Cardiac muscle cell (in vitro differentiated cells and primary cell): ENCODE results near the gene ELN. TPM values are rescaled to one million over a fixed set of nuclear protein-coding genes. Genes with fewer than 3 reads are reported as not detected.

Experiments used
- DNase-seq, 2 donors: peaks; one replicate each; pipeline versions ENCODE4 v3.0.0 to v3.0.0-alpha.2; 2010 to 2017; ENCODE audit warnings: low read depth in 1 of 2, low spot score in 1 of 2
- H3K27ac ChIP-seq: fragments of 200-600 bp; sonication (generic); 2 replicates; pipeline ENCODE4 v1.5.1; 2016
- H3K27me3 ChIP-seq: fragments of 200-600 bp; sonication (generic); 2 replicates; pipeline ENCODE4 v1.6.0; 2016; ENCODE audit warnings: control low read depth
- H3K36me3 ChIP-seq: fragments of 200-600 bp; sonication (generic); 2 replicates; pipeline ENCODE4 v1.5.1; 2016; ENCODE audit warnings: control low read depth
- H3K4me1 ChIP-seq: fragments of 200-600 bp; sonication (generic); 2 replicates; pipeline ENCODE4 v1.8.1; 2017; ENCODE audit warnings: low read depth, mild to moderate bottlenecking, mixed run types
- H3K4me3 ChIP-seq: fragments of 200-600 bp; sonication (generic); 2 replicates; pipeline ENCODE4 v1.5.1; 2016; ENCODE audit warnings: mild to moderate bottlenecking
- H3K9me3 ChIP-seq: fragments of 200-600 bp; sonication (generic); 2 replicates; pipeline ENCODE4 v1.5.1; 2017; ENCODE audit warnings: low read depth, mild to moderate bottlenecking, control low read depth
- polyA plus RNA-seq: library from polyadenylated mRNA; unstranded; fragments of >200 nt; fragmentation: Nextera tagmentation; extraction: Ambion mirVana; gene quantifications from 2 replicates; pipeline ENCODE4 v1.2.1, GENCODE V29; 2016
- total RNA-seq: library from RNA; depleted of rRNA; stranded (reverse); fragments of >200 nt; gene quantifications from 2 replicates; pipeline ENCODE4 v1.2.3, GENCODE V29; 2016
- TF ChIP-seq, protein P1 (sequence below): IDR thresholded peaks from 2 replicates; pipeline ENCODE4 v1.5.1; 2012; ENCODE audit warnings: low read depth, mild to moderate bottlenecking, low read length

ELN gene
- total and polyA plus RNA-seq, 2 experiments from 2014 or later = 0.77 TPM; not detected in 1

DNA sequence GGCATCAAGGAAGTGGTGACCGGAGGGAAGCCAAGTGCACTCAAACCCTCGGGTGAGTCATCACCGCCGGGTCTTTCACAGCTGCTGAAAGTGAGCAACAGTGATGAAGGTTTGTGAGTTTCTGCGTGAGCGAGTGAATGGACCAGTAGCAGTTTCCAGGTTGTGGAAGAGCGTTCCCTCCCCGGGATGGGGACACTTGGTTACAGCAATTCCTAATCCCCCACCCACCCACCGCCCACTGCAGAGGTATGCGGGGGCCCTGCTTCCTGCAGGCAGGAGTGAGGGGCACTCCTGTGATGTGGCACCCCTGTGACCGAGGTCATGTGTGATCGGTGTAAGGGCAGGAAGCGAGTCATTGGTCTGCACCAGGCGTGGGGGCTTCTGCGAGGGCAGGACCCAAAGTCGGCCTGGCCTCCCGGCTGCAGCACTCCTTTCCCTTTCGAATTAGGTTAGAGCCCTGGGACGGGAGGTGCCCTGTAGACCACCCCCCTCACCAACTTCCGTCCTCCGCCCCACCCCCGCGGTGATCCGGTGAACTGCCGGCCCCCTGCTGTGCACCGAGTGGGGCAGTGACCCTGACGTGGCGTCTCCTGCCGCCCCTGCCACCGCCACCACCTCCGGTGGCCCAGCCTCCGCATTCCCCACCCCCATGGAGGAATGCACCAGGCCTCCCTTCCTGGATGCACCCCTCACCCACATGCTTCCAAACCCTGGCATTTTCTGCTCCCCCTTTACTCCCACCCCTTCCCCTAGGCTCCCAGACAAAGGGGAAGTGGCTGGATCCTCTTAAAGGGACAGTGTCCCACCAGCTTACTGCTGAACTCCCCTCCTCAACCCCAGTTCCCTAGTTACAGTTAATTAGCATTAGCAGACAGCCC, 66.5 kb downstream of the ELN start:
- peaks cover 16% of the 10 kb centered on the region for H3K4me1 ChIP-seq
- peak; percentile 35 to 88 for DNase-seq
- H3K36me3 ChIP-seq = peaks cover 9% of the 10 kb centered on the region
- H3K27ac ChIP-seq = peak overlapping the region; percentile 71
- no peaks in the 10 kb centered on the region for H3K9me3 ChIP-seq
- H3K27me3 ChIP-seq = no peaks in the 10 kb centered on the region
- TF ChIP-seq, protein P1, sequence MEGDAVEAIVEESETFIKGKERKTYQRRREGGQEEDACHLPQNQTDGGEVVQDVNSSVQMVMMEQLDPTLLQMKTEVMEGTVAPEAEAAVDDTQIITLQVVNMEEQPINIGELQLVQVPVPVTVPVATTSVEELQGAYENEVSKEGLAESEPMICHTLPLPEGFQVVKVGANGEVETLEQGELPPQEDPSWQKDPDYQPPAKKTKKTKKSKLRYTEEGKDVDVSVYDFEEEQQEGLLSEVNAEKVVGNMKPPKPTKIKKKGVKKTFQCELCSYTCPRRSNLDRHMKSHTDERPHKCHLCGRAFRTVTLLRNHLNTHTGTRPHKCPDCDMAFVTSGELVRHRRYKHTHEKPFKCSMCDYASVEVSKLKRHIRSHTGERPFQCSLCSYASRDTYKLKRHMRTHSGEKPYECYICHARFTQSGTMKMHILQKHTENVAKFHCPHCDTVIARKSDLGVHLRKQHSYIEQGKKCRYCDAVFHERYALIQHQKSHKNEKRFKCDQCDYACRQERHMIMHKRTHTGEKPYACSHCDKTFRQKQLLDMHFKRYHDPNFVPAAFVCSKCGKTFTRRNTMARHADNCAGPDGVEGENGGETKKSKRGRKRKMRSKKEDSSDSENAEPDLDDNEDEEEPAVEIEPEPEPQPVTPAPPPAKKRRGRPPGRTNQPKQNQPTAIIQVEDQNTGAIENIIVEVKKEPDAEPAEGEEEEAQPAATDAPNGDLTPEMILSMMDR = no peak
- peak overlapping the region; percentile 17 for H3K4me3 ChIP-seq

DNA sequence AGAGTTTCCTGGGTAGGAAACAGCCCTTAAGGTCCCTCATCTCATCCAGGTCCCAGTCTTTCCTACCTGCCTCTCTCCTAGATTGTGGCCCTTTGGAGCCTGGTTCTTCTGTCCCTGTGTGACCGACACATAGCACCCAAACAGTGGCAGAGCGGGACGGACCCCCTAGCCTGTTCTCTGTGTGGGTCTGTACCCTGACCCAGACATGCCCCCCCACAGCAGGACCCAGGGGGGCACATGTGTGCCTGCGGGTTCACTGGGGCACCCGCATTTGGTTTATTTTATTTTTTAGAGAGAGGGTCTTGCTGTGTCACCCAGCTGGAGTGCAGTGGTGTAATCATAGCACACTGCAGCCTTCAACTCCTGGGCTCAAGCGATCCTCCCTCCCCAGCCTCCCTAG, 67.2 kb downstream of the ELN start:
- Histone ChIP-seq H3K36me3 (peaks cover 11% of the 10 kb centered on the region), H3K4me3 (no peak overlapping the region), H3K27me3 (no peaks in the 10 kb centered on the region), H3K27ac (peak overlapping the region; percentile 71), H3K9me3 (no peaks in the 10 kb centered on the region), H3K4me1 (peaks cover 16% of the 10 kb centered on the region)
- no peak for DNase-seq
- TF ChIP-seq, protein P1 = no peak

DNA sequence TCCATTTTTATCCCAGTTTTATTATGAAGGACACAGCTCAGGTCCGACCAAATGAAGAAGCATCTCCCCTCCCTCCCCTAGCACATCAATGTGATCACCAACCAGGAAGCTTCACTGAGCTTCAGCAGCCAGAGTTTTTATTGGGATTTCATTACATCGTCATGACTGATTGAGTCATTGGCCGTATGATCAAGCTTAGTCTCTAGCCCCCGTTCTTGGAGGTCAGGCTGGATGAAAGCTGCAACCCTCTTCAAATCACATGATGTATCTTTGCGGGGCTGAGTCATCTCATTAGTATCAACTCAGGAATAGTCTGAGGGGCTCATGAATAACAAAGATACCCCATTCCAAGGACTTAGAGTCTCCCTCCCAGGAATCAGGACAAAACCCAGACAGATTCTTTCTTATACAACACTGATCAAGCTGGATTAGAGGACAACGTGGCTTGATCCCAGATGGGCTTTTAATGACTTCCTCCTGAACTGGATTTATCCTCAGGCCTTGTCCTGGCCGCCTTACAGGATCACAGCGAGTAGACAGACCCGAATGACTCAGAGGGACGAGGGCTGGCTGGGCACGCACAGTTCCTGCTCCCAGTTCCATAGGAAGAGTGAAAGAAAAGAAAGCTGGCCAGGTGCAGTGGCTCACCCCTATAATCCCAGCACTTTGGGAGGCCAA, 70.1 kb downstream of the ELN start:
- no peaks in the 10 kb centered on the region for H3K9me3 ChIP-seq
- peak in 1 of 2 donors; percentile 78 for DNase-seq
- no peaks in the 10 kb centered on the region for H3K27me3 ChIP-seq
- H3K4me3 ChIP-seq = no peak overlapping the region
- peaks cover 12% of the 10 kb centered on the region for H3K36me3 ChIP-seq
- no peak overlapping the region for H3K27ac ChIP-seq
- H3K4me1 ChIP-seq = peaks cover 16% of the 10 kb centered on the region
- TF ChIP-seq, protein P1 = no peak

DNA sequence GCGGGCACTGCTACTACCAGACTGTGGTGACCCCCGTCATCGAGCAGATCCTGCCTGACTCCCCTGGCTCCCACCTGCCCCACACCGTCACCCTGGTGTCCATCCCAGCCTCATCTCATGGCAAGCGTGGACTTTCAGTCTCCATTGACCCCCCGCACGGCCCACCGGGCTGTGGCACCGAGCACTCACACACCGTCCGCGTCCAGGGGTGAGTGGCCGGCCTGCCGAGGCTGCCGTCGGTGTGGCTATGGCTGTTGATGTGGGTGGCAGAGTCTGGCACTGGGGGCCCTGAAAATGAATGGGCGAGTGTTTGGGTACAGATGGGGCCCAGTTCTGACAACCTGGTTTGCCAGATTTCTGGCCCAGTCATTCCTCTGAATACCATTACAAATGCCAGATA, 71.1 kb downstream of the ELN start:
- DNase-seq = no peak
- H3K4me3 ChIP-seq = no peak overlapping the region
- H3K36me3 ChIP-seq = peaks cover 12% of the 10 kb centered on the region
- TF ChIP-seq, protein P1 = no peak
- no peak overlapping the region for H3K27ac ChIP-seq
- H3K27me3 ChIP-seq = no peaks in the 10 kb centered on the region
- H3K4me1 ChIP-seq = peaks cover 8% of the 10 kb centered on the region
- H3K9me3 ChIP-seq = no peaks in the 10 kb centered on the region

DNA sequence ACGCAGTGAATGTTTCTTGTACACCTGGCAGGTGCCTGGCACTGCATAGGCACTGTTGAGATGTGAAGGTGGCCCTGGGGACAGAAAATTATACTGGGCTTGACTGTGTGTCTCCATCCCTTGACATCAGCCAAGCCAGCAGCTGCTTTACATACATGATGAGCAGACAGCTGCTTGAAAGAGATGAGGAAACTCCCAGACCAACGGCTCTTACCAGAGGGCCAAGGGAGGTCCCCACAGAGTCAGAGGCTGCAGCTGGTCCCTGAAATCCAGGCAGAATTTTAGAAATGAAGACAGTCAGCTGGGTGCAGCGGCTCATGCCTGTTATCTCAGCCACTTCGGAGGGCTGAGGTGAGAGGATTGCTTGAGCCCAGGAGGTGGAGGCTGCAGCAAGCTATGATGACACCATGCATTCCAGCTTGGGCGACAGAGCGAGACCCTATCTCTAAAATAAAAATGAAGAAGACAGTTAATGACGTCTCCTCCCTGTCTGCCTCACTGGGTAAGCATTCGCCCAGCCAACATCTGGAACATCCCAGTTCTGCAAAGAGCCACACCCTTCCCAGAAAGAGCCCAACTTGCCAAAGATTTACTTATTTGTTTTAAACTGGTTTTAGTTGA, 73.2 kb downstream of the ELN start:
- no peaks in the 10 kb centered on the region for H3K27me3 ChIP-seq
- DNase-seq = no peak
- no peak overlapping the region for H3K4me3 ChIP-seq
- no peaks in the 10 kb centered on the region for H3K9me3 ChIP-seq
- peaks cover 16% of the 10 kb centered on the region for H3K36me3 ChIP-seq
- H3K27ac ChIP-seq = no peak overlapping the region
- no peaks in the 10 kb centered on the region for H3K4me1 ChIP-seq
- TF ChIP-seq, protein P1 = no peak
